Measurements from ENCODE around the gene NADSYN1. TPM values are rescaled to one million over a fixed set of nuclear protein-coding genes. Genes with fewer than 3 reads are reported as not detected.

Gene NADSYN1
- total RNA-seq, 2 donors from 2014 or later = 107 to 111 TPM

Other genes with a start within 250 kb of the NADSYN1 start
- gene SHANK2, start 200.6 kb upstream of the NADSYN1 start, total RNA-seq = under 1 TPM; 0.12 to 0.28 TPM
- gene DHCR7, start 4.8 kb upstream of the NADSYN1 start, total RNA-seq = 10 to 100 TPM; 22.2 to 23.4 TPM
- not detected for gene KRTAP5-7, start 74.1 kb downstream of the NADSYN1 start, total RNA-seq
- gene KRTAP5-8, start 84.8 kb downstream of the NADSYN1 start, total RNA-seq = not detected
- under 1 TPM in 1 of 2 donors, not detected in 1; 0.21 TPM for gene KRTAP5-9, start 95.2 kb downstream of the NADSYN1 start, total RNA-seq
- gene KRTAP5-10, start 112.4 kb downstream of the NADSYN1 start, total RNA-seq = not detected
- not detected for gene KRTAP5-11, start 129.7 kb downstream of the NADSYN1 start, total RNA-seq

Data from activated T-cell treated with anti-CD3 and anti-CD28 coated beads, Interleukin-2, amount 50 U/mL, for 72 hours (primary cell).